HL-60/S4 treated with retinoic acid at 250 ng/mL for 4 days and 3 days (cell line): ENCODE measurements around the gene FEV.

Experiments
- in situ Hi-C: fragments of 300-500 bp; cut with MboI; formaldehyde crosslinking; loops from 2 replicates; pipeline ENCODE4 v1.7.0; 2022; ENCODE audit warnings: low sequenced_read_pairs

FEV gene

DNA sequence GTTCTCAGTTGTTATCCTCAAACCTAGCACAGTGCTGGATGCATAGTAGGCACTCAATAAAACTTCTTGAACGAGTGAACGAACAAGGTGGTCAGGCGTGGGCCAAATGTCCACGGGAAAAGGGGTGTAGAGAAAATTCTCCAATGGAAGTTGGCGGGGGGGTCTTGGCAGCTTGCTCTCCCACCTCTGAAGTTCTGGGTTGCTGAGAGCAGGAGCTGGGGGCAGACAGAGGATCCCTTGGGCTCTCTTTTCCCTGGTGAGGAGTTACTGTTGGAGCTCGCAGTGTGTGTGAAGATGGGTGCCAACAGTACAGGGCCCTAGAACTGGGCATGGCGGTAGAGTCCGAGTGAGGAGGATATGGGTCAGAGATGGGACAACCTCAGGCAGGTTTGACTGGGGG is 10.6 kb upstream of the FEV start:
- in situ Hi-C loops, result no loop called here

DNA sequence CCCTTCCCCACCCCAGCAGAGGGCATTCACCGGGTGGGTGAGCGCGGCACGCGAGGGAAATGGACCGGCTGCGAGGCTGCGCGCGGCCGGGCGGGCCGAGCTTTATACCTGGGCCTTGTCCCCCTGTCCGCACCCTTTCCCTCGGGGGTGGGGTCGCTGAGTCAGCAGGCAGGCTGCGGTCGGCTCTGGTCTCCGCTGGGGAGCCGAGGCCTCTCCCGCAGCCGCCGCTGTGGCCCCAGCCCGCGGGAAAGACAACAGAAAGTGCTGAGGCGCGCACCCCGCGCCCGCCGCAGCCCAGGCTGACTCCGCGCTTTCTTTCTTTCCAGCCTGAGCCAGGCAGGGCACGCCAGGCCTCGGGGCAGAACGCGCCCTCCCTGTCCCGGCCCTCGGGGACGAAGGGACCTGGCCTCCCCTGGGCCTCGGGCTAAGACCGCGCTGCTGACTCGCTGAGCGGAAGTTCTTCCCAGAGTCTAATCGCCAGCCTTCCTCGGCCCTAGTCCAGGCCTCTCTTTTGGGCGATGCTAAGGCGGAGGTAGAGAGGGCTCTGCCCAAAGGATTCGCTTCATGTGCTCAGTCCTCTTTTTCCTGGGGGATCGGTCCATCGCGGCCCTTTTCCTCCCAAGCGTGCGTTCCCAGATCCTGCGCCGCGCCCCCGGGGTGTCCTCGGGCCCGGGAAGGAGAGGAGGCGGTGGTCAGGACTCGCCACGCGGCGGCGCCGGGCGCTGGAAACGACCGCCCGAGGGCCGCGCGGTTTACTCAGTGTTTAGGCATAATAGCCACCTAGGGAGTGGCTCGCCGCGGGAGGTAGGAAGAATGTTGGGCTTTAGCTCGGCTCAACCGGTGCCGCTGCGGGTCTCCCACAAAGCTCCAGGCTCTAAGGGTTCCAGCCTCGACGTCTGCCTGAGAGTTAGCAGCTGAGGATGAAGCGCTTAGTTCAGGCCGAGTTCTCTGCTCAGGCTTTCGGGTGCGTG is 8.6 kb upstream of the FEV start, which contains the start of gene CRYBA2:
Gene CRYBA2, minus strand, starts transcription at position 78 of the 971 bp plus-strand sequence. CDS start 246 bp downstream, outside the sequence.
- in situ Hi-C loops, result no loop called here

DNA sequence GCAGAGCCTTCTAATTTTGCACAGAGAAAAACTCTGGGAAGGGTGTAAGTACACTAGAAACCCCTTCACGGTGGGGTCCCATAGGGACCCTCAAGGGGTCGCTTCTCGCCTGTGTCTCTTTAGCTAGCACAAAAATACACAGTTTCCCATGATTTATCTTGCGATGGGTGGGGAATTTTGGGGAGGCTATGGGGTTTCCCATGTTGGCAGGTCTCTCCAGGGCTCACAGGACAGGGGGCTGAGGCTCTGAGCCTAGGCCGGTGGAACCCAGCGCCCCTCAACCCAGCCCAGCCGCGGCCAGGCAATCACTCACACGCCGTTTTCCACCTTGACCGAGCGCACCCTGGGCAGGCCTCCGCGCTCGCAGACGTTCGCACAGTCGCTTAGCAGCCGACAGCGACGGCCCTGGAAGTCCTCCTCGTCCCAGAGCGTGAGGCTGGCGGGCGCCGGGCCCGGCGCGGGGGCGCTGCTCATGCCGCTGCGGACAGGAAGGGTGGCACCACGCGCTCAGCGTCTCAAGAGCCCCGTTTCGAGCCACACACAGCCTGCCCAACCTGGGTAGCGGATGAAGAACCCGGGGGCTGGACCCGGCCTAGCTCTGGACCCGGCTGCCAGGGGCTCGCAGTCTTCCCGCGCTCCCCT is 7.8 kb upstream of the FEV start:
- in situ Hi-C loops, result no loop called here

DNA sequence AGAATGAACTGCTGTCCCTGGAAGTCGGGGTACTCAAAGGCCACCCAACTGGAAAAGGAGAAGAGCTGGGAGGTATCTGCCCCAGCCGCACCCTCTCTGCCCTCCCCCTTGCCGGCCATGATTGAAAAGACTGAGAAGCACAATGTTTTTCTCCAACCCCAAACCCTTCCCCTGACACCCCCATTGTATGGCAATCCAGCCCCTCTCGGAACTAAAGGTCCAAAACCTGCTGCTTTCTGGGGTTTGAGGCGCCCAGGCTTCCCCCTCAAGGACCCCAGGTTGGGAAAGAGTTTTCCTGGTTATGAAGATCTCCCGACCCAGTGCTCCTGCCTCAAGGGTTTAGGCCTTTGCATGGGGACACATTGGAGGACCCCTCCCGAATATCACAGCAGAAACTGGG is 7.2 kb upstream of the FEV start:
- in situ Hi-C loops, result no loop called here

DNA sequence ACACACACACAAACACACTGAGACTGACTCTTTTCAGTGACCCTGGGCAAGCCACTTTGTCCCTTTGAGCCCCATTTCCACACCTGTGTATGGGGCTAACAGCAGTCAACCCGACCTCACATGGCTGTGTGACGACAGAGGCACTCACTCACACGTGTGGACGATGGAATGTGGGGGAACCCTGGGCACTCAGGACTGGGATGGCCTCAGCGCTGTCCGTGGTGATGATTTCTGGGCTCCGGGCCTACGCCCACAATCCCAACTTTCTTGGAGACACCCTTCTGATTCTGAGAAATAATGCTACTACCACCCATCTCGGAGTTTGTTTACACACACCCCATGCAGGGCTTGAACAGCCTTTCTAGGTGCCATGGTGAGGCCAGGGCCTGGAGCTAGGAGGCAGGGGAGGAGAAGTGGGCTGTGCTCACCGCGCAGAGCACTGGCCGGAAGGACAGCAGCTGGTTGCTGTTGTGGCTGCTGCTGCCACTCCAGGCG is 6.7 kb upstream of the FEV start:
- in situ Hi-C loops, result no loop called here

DNA sequence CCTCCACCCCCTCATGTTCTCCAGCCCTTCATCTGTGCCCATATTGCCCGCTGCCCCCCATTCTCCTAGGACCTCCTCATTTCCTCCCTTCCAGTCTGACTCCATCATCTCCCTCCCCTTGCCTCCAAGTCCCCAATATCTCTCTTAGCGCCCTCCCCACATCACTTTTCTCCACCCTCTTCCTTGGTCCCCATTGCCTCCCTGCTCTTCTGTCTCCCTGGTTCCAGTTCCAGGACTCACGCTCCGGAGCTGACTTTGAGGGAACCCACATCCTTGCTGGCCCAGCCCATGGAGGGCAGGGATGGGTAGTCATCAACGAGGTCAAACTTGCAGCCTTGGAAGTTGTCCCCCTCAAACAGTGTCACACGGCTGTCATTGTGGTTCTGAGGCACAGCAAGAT is 5.6 kb upstream of the FEV start:
- in situ Hi-C loops, result no loop called here

DNA sequence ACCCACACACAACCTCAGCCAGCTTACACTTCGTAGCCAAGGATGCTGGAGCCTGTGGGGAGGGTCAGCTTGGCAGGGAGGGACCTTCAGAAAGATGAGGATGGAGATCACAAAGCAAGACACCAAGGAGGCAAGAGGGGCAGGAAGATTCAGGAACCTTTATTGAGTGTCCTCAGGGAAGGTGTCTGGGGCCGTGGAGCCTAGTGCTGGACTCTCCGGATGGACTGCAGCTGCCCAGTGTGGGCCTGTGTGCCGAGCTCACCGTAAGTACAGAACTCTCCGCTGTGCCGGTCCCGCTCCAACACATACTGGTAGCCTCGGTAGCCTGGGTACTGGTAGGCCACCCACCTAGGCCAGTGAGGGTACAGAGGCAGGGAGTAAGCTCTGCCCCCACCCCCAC is 5.1 kb upstream of the FEV start:
- in situ Hi-C loops, result no loop called here

DNA sequence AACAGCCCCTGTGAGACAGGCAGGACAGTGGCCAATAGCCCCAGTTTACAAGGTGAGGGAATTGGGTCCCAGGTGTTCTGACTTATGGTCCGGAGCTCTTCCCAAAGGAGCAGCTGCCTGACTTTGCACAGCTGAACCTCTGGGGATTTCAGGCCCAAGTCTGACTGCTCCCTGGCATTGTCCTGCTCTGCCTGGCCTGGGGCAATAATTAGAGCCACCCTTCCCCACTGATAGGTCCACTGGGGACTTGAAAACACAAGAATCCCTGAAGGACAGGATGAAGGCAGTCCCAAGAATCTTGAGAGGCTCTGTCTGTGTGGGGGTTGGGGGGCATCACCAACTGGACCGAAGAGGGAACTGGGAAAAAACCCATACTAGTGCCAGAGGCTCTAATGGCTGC is 3.7 kb upstream of the FEV start:
- in situ Hi-C loops, result no loop called here

DNA sequence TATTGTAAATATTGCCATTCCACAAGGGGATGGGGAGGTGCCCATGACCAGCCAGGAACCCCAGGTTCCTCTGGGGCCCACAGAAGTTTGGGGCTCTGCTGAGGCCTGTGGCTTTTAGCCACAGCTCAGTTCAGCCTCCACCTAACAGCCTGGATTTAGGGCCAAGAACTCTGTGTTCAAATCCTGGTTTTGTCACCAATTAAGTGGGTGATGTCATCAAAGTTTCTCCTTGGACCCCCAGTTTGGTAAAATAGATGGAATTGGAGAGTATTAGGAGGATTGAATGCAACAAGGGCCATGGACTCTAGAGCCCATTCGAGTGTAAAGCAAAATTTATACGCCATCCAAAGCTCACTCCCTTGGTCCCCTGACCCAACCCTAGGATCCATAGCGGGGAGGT is 3.2 kb upstream of the FEV start:
- in situ Hi-C loops, result no loop called here

DNA sequence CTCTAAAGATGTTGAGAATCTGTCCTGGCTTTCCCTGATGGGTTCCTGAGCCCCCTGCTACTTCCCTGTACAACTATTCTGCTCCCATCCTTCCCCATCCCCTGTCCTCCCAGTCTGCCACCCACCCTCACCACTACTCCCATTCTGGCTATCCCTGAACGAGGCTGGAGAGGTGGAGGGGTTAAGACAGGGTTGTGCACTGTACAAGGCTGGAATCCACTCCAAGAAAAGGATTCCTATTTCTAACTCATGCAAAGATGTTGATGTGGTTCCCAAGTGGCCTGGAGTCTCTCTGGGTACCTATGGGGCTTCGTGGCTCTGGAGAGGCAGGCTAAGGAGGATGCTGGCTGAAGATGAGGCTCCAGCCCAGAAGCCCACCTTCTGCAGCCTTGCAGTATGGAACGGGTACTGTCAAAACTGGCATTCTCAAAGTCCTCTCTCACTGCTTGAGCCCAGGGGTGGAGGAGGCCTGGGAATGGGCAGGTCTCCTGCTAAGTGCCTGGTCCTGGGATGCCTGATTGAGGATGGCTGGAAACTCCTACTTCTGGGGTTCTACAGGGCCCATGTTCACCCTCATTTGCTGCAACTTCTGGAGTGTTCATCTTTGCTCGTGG is 1.3 kb upstream of the FEV start:
- in situ Hi-C loops, result no loop called here

DNA sequence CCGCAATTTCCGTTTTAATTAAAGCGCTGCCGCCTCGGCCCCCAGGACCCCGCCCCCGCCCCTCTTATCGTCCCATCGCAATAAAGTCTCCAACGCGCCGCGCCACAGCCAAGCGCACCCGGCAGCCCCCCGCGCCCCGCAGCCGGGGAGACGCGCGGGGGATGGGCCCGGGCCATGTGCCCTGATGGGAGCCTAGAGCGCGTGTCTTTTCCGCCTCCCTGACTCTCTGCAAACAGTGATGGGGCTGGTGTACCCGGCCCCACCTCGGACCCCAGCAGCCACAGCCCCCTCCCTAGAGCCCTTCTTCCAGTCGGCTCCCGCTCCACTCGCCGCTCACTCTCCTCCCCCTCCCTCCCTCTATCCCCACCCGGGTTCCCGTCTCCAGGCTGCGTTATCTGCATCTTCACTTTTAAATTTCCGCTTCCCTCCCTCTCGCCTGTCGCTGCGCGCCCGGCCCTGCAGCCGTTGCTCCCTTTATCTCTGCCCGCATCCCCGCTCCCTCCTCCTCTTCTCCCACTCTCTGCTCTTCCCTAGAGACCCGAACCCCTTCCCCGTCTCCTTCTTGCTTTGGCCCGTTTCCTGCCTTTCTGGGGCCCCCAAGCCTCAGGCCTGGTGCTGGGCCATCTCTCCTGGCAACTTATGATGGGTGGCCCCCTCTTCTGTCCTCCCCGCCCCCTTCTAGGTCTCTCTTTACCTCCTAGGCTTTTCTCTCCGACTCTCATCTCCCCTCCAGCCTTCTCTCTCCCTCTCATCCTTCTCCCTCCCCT is 524 bp upstream of the FEV start:
- in situ Hi-C loops, result no loop called here

DNA sequence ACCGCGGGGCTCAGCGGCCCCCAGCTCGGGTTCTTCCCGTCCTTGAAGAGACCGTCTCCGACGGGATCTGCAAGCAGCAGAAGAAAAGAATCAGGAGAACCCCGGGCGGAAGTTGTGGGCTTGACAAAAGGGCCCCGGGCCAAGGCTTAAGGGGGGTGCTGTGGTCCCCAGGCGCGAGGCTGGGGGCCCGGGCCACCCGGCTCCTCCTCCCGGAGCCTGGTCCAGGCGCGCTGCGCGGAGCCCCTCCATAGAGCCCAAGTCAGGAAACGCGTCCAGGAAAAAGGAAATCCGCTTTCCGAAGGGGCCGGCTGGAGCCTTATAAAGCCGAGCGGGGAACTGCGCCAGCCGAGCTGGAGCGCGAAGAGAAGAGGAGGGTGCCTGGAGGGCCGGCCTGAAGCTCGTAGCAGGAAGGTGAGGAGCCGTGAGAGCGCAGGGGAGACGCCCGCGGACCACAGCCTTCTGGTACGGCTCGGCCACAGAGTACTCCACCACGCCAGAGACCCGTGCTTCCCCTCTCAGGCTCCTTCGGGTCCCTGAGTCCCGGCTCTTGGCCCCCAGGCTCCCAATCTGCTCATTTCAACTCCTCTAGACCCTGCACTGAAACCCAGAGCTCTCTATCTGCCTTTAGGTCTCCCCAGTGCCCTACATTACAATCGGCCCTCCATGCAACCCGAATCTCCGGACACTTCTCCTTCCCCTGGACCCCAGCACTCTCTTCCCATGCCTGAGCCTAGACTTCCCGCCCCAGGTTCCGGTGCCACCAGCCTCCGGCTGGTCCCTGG is 554 bp downstream of the FEV start:
- in situ Hi-C loops, result no loop called here

DNA sequence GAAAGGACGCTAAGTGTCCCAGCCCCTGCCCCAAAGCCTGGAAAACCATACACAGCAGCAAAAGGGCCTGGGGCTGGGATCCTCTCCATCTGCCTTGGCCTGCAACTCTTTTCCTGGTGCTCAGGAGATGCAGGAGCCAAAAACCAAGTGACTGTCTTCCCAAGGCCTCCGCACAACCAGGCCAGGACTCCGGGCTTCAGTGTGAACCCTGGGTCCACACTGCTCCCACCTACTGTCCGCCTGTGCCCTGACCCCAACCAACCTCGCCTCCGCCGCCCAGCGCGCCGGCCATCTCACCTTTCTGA is 1.1 kb downstream of the FEV start:
- in situ Hi-C loops, result no loop called here

DNA sequence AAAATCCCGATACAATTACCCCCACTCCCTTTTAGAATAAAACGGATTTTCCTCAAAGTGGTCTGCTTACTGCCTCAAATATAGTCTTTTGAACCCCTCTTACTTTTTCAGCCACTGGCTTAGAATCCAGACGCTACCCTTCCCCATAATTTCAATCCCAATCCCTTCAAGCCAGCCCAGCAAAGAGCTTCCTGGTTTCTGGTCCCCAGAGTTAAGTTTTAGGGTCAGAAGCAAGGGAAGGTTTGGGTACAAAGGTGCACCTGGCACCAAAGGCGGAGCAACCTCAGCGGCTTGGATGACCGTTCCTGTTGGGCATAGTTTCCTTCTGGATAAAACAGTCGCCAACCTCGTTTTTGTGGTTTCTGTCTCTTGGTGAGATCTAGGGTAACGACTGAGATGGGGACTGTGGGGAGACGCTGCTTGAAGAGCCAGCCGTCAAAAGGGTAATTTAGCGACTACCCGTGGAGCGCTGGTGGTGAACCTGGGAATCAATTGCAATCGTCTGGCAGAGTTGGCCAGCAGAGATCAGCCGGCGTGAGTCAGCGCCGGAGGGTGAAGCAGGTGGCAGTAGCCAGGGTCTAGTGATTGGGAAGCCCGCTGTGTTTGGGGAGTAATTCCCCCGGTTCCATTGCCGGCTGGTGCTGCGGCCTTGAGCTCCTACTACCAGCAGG is 1.6 kb downstream of the FEV start:
- in situ Hi-C loops, result no loop called here

DNA sequence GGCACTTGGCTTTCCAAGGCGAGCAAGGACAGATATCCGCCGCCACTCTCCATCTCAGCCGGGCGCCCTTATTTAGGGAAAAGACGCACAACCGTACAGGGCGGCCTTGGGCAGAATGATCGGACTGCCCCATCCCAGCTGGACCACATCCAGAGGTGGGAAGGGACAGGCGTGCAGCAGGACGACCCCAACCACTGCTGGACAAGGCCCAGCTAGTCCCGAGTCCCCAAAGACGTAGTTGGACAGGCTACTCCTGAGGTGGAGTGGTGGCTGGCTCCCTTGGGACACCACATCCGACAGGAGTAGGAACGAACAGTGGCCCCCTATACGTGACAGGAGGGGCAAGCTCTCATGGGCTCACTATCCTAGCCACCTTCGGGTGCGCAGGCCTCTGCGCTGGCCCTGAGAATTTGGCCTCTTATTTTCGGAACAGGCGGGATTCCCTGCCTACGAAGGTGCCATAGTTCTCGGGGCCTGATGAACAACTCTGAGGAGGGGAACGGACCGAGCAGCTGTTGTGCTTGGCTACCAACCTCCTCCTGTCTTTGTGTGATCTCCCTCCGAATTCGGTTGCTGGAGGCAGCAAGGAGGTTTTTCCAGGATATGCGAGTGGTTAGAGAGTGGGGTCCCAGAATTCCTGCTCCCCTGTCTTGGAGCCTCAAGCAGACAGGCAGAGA is 2.3 kb downstream of the FEV start:
- in situ Hi-C loops, result no loop called here

DNA sequence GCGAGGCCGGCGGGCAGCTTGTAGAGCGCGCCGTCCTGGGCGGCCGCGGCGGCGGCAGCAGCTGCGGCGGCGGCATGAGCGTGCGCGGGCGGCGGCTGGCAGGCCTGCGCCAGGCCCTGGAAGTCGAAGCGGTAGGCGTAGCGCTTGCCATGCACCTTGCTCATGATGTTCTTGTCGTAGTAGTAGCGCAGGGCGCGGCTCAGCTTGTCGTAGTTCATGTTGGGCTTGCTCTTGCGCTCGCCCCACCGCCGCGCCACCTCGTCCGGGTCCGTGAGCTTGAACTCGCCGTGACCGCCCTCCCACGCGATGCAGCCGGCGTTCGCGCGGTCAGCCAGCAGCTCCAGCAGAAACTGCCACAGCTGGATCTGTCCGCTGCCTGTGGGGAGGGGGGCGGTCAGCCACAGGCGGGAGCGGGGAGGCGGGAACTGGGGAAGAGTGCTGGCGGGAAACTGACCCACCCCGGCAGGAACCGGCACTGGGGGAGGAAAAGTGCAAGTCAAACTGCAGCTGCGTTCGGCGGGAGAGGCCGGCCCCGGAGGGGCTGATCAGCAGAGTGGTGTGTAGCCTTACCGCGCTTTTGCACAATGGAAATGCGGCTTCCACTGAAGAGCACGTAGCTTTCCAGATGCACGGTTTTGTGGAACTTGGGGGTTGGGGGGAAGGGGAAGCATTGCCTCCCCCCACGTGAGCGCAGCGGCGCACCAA is 3.0 kb downstream of the FEV start:
- in situ Hi-C loops, result no loop called here

DNA sequence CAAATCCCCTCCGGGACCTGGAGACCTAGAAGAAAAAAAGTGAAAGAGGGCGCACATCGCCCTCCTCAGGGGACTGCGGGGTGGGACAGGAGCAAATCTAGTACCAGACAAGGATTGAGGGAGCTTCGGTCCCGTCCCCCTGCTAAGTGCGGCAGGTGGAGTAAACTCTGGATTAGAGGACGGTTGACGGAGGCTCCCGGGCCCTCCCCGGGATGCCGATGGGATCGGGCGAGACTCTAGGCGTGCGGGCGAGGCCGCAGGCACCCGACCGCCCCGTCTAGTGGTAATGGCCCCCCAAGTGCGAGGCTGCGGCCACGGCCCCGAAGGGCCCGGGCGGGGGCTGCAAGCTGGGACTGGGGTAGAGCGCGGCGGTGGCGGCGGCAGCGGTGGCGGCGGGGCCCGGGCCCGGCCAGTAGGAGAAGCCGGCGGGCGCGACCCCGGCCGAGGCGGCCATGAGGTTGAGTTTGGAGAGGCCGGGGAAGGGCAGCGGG is 3.5 kb downstream of the FEV start:
- in situ Hi-C loops, result no loop called here

DNA sequence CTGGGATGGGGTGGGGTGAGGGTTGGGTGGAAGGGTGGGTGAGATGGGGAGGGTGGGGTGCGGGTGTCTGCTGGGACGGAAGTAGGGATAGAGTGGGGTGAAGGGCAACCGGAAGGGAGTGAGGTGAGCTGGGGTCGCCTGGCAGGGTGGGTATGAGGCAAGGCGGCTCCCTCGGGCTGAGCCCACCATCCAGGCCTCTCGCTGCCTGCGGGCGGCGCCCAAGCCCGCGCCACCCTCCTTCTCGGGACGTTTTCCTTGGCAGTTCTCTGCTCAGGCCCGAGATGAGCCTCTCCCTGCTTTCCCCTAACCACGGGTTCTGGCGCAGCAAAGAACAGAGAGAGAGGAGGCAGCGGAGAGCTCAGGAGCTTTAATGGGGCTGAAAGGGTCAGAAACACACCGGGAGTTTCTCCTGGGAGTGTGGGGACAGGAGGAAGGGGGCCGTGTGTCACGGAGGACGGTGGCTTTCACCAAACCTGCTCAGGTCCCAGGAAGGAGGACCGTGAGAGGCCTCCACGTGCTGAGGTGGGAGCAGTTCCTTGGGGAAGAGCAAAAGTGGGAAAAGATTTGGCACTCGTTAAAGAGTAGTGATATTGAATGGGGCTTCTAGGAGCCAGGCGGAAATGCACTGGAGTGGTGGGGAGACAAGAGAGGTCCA is 4.1 kb downstream of the FEV start:
- in situ Hi-C loops, result no loop called here
